Measurements from ENCODE around the gene ARL13B.
"Not testable (repeated sequence)": the region's sequence is repeated elsewhere in the genome, so short reads cannot be mapped to it uniquely, and the experiment has no call there.

DNA sequence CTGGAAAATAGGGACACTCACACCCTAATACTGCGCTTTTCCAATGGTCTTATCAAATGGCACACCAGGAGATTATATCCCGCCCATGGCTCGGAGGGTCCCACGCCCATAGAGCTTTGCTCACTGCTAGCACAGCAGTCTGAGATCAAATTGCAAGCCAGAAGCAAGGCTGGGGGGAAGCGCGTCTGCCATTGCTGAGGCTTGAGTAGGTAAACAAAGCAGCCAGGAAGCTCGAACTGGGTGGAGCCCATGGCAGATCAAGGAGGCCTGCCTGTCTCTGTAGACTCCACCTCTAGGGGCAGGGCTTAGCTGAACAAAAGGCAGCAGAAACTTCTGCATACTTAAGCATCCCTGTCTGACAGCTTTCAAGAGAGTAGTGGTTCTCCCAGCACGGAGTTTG, 30.0 kb upstream of the ARL13B start:
- TF ChIP-seq, protein P1, sequence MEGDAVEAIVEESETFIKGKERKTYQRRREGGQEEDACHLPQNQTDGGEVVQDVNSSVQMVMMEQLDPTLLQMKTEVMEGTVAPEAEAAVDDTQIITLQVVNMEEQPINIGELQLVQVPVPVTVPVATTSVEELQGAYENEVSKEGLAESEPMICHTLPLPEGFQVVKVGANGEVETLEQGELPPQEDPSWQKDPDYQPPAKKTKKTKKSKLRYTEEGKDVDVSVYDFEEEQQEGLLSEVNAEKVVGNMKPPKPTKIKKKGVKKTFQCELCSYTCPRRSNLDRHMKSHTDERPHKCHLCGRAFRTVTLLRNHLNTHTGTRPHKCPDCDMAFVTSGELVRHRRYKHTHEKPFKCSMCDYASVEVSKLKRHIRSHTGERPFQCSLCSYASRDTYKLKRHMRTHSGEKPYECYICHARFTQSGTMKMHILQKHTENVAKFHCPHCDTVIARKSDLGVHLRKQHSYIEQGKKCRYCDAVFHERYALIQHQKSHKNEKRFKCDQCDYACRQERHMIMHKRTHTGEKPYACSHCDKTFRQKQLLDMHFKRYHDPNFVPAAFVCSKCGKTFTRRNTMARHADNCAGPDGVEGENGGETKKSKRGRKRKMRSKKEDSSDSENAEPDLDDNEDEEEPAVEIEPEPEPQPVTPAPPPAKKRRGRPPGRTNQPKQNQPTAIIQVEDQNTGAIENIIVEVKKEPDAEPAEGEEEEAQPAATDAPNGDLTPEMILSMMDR (IDR thresholded peaks at IDR 0.05), result not testable (repeated sequence)
- not testable (repeated sequence) for TF ChIP-seq EZH2 (IDR thresholded peaks at IDR 0.05; ENCODE audit: borderline replicate concordance, insufficient read depth, low read depth, low read length, poor library complexity, severe bottlenecking)
